ENCODE data around the gene MMEL1.

The MMEL1 gene

GRCh38 chr1:2563205-2563604, 69.6 kb downstream of the MMEL1 start:
- DNase-seq (ENCODE audit: low read depth in 1 of 2, low spot score in 1 of 2): no peak
- Histone ChIP-seq H3K27me3 (ENCODE audit: insufficient read depth, poor library complexity, severe bottlenecking) (no peaks in the 10 kb centered on the region), H3K27ac (replicated peaks) (no peak overlapping the region), H3K4me3 (replicated peaks; ENCODE audit: insufficient read depth, low read length) (no peak overlapping the region)
- TF ChIP-seq SPI1 (IDR thresholded peaks at IDR 0.05; ENCODE audit: borderline replicate concordance, low read depth) (no peak), REST (IDR thresholded peaks at IDR 0.05; ENCODE audit: insufficient replicate concordance, low read depth) (no peak), POLR2AphosphoS5 (IDR thresholded peaks at IDR 0.05; ENCODE audit: low read depth) (no peak), CTCF (IDR thresholded peaks at IDR 0.05; ENCODE audit: insufficient read depth, low read length) (no peak), GABPA (IDR thresholded peaks at IDR 0.05; ENCODE audit: low read depth) (no peak)

GRCh38 chr1:2561898-2562895, 70.6 kb downstream of the MMEL1 start:
- no peak overlapping the region for H3K4me3 ChIP-seq (replicated peaks; ENCODE audit: insufficient read depth, low read length)
- no peak for DNase-seq (ENCODE audit: low read depth in 1 of 2, low spot score in 1 of 2)
- H3K27me3 ChIP-seq (ENCODE audit: insufficient read depth, poor library complexity, severe bottlenecking): no peaks in the 10 kb centered on the region
- H3K27ac ChIP-seq (replicated peaks): no peak overlapping the region
- TF ChIP-seq POLR2AphosphoS5 (IDR thresholded peaks at IDR 0.05; ENCODE audit: low read depth) (no peak), CTCF (IDR thresholded peaks at IDR 0.05; ENCODE audit: insufficient read depth, low read length) (no peak), REST (IDR thresholded peaks at IDR 0.05; ENCODE audit: insufficient replicate concordance, low read depth) (no peak), GABPA (IDR thresholded peaks at IDR 0.05; ENCODE audit: low read depth) (no peak)

GRCh38 chr1:2561446-2561845, 71.4 kb downstream of the MMEL1 start:
- TF ChIP-seq REST (IDR thresholded peaks at IDR 0.05; ENCODE audit: insufficient replicate concordance, low read depth) (no peak), GABPA (IDR thresholded peaks at IDR 0.05; ENCODE audit: low read depth) (no peak), SPI1 (IDR thresholded peaks at IDR 0.05; ENCODE audit: borderline replicate concordance, low read depth) (no peak), POLR2AphosphoS5 (IDR thresholded peaks at IDR 0.05; ENCODE audit: low read depth) (no peak), CTCF (IDR thresholded peaks at IDR 0.05; ENCODE audit: insufficient read depth, low read length) (no peak)
- no peak overlapping the region for H3K27ac ChIP-seq (replicated peaks)
- no peak for DNase-seq (ENCODE audit: low read depth in 1 of 2, low spot score in 1 of 2)
- H3K27me3 ChIP-seq (ENCODE audit: insufficient read depth, poor library complexity, severe bottlenecking): no peaks in the 10 kb centered on the region
- H3K4me3 ChIP-seq (replicated peaks; ENCODE audit: insufficient read depth, low read length): no peak overlapping the region
